HFF-Myc (cell line): ENCODE results near the gene NRG4.

ENCODE experiments used
- DNase-seq: peaks from one replicate; pipeline ENCODE4 v3.0.0-alpha.2; 2011; ENCODE audit warnings: low read depth; ENCODE audit errors: extremely low read depth
- H3K4me3 ChIP-seq: replicated peaks from 2 replicates; pipeline ENCODE4 v1.5.1; 2011; ENCODE audit warnings: low read depth, mild to moderate bottlenecking, control low read depth, low read length
- CTCF ChIP-seq: IDR thresholded peaks from 2 replicates; pipeline ENCODE4 v1.5.1; 2012; ENCODE audit warnings: mild to moderate bottlenecking, low read depth, low read length, control low read depth; ENCODE audit errors: missing control alignments

Gene NRG4

GRCh38 chr15:76011627-76012551 is at the start of gene NRG4:
Gene NRG4 (minus strand): TSS chr15:76012424. CDS start chr15:76011230, 1,194 bp downstream.
- no peak for TF ChIP-seq CTCF
- no peak for DNase-seq
- no peak within 1 kb of the TSS for H3K4me3 ChIP-seq

- no peak overlapping the region for H3K4me3 ChIP-seq
- TF ChIP-seq CTCF = no peak
- no peak for DNase-seq
Measured at GRCh38 chr15:76061700-76062099, 49.5 kb upstream of the NRG4 start.

- TF ChIP-seq CTCF = no peak
- peak overlapping the region; percentile 34 for H3K4me3 ChIP-seq
- no peak for DNase-seq
Measured at GRCh38 chr15:76060118-76060989, 48.1 kb upstream of the NRG4 start.

- TF ChIP-seq CTCF = no peak
- no peak for DNase-seq
- H3K4me3 ChIP-seq = peak within 1 kb of the TSS; percentile 40
Measured at GRCh38 chr15:76059320-76060117, 47.3 kb upstream of the NRG4 start, which contains the start of gene TMEM266. Gene TMEM266 (plus strand): TSS chr15:76059985. CDS start chr15:76134264, 74,279 bp downstream.

- DNase-seq = no peak
- TF ChIP-seq CTCF = peak; percentile 7
- peak overlapping the region; percentile 40 for H3K4me3 ChIP-seq
Measured at GRCh38 chr15:76058714-76059319, 46.6 kb upstream of the NRG4 start.
